ENCODE data around the gene SYCN.
A peak's percentile ranks its signal among the peaks of the same experiment; 100 is the strongest.

SYCN gene

DNA sequence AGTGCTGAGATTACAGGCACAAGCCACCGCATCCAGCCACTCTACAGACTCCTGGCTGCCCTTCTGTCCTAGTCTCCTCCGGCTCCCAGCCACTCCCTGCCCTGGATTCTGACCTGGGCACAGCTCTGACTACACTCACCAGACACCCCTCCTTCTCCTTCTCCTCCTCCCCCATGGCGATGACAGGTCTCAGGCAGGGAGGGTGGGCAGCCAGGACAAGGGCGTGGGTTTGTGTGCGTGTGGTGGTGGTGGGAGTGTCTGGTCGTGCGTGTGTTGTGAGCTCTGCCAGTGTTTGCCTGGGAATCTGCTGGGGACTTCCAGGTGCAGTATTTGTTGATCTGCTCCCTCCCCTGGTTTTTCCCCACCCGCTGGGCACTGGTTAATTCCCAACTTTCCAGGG lies 10.3 kb downstream of the SYCN start:
- no peak for DNase-seq (ENCODE audit: low read depth)

- peak; percentile 7 for DNase-seq (ENCODE audit: low read depth)
These were observed 11.2 kb downstream of the SYCN start for GRCh38 chr19:39192846-39193245.

- no peak for DNase-seq (ENCODE audit: low read depth)
These were observed 13.3 kb downstream of the SYCN start for GRCh38 chr19:39190768-39191167.

DNA sequence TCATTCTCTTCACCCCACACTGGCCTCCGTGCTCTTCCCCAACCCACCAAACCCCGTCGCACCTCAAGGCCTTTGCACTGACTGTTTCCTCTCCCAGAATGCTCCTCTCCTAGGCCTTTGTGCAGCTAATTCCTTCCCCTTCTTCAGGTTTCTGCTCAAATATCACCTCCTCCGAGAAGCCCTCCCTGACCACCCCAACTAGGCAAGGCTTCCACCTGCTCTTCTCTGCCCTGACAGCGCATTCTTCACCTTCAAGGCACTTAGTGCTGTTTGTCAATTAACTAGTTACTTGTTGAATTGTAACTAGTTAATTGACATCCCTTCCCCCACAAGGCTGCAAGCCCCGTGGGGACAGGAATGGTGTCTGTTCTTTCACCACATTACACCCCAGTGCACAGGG lies 15.1 kb downstream of the SYCN start:
- no peak for DNase-seq (ENCODE audit: low read depth)

DNA sequence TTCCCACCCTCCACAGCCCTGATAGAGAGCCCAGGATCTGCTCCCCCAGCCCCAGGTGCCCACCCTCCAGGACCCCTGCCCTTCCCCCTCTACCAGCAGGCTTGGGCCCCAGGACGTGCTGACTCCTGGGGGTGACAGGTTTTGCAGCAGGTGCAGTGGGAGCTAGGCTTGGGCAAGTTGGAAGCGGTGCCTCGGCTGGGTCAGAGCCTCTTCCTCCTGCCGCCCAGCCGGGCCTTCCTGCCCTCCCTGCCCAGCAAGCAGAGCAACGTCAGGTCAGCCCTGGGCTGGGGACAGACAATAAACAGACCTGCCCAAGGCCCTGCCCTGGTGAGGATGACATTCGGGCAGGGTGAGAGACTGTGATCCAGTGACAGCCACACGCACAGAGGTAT lies 16.5 kb downstream of the SYCN start:
- no peak for DNase-seq (ENCODE audit: low read depth)

DNA sequence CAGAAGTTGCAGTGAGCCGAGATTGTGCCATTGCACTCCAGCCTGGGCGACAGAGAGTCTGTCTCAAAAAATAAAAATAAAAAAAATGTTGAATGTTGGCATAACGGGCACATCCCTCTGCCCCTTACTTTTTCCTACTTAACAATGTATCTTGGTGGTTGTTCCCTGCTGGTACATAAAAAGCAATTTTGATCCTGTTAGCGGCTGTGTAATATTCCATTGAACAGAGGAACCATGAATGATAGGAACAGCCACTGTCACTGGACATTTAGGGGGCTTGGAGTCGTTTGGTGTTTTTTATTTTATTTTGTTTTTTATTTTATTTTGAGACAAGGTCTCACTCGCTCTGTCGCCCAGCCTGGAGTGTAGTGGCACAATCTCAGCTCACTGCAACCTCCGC lies 17.7 kb downstream of the SYCN start:
- no peak for DNase-seq (ENCODE audit: low read depth)

GRCh38 chr19:39183104-39183503 lies 21.0 kb downstream of the SYCN start:
- DNase-seq (ENCODE audit: low read depth), result no peak

GRCh38 chr19:39182174-39182505 lies 21.9 kb downstream of the SYCN start:
- no peak for DNase-seq (ENCODE audit: low read depth)

DNA sequence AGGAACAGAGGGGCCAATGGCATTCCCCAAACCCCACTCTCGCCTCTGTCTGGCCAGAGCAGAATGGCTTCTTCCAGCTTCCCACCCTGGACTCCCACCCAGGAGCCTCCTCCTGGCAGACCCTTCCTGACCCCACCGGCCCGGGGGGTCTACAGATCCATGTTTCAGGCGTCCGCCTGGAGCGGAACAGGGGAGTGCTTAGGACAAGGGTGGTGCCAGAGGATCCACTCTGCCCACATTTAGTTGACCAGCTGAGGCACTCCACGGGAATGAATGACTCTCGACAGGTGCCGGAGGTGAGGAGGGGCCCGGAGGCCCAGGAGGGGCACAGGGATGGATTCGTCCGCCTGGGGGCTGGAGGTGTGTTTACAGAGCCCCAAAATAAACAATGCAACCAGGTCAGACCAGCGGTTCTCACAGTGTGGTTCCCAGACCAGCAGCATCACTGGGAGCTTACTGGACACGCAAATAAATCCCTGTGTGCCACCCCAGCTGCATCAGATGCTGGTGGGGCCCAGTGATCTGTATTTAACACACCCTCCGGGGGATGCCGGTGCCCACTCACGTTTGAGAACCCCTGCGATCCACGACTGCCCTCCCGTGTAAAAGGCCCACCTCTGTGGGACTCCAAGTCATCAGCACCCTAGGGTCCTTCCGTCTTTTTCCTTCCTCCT lies 22.4 kb downstream of the SYCN start:
- no peak for DNase-seq (ENCODE audit: low read depth)

DNA sequence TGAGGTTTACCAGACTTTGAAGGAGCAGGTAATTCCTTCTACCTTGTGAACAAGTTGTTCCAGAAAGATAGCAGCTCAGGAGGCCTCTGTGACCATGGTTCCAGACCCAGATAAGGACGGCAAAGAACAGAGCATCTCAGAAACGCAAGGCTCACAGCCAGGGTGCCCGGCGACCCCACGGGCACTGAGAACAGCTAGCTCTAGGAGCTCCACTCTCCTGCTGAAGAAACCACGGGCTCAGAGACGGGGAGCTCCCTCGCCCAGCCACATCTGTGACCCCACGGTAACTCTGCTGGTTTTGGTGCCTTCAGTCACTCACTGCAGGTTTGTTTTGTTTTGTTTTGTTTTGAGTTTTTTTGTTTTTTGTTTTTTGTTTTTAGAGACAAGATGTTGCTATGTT lies 23.3 kb downstream of the SYCN start:
- DNase-seq (ENCODE audit: low read depth), result no peak

- no peak for DNase-seq (ENCODE audit: low read depth)
These were observed 24.3 kb downstream of the SYCN start for GRCh38 chr19:39179754-39180153.

DNA sequence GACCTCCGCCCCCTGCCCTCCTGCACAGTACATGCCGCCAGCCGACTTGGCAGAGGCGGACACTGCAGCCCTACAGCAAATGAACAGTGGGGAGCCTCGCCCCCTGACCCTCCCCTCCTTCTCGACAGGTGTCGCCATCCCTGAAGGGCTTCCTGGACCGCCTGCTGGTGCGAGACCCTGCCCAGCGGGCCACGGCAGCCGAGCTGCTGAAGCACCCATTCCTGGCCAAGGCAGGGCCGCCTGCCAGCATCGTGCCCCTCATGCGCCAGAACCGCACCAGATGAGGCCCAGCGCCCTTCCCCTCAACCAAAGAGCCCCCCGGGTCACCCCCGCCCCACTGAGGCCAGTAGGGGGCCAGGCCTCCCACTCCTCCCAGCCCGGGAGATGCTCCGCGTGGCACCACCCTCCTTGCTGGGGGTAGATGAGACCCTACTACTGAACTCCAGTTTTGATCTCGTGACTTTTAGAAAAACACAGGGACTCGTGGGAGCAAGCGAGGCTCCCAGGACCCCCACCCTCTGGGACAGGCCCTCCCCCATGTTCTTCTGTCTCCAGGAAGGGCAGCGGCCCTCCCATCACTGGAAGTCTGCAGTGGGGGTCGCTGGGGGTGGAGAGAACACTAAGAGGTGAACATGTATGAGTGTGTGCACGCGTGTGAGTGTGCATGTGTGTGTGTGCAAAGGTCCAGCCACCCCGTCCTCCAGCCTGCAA lies 25.6 kb downstream of the SYCN start:
- DNase-seq (ENCODE audit: low read depth), result no peak

DNA sequence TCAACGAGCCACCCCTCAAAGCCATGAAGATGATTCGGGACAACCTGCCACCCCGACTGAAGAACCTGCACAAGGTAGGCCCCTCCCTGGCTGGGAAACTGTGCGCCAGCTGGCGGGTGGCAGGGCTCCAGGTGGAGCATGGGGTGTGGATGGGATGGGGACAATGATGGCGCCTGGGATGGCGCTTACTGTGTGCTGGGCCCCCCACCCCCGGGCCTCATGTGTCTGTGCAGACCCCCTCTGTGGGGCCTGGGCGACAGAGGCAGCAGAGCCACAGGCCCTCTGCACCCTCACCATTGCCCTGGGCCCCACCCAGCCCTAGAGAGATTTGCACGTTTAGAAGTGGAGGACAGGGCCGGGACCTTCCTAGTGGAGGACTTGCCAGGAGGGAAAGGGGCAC lies 26.3 kb downstream of the SYCN start:
- DNase-seq (ENCODE audit: low read depth), result no peak

GRCh38 chr19:39177110-39177699 lies 26.9 kb downstream of the SYCN start:
- DNase-seq (ENCODE audit: low read depth), result no peak

DNA sequence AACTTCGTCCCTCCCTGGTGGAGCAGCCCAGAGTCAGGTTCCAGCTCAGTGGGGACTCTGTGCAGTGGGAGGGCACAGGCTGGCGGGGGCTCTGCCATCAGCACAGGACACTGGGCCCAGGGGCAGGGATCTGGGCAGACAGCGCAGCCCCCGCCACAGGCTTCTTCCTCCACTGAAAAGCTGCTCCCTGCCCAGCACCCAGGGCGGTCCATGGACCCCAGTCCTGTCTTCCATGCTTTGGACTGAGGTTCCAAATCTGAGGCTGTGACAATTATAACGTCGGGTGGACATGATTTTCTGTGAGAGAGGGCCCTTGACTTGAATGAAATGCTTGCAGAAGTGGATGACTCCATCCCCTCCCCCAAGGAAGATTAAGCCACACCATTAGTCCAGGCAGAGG lies 28.5 kb downstream of the SYCN start:
- DNase-seq (ENCODE audit: low read depth), result no peak

- no peak for DNase-seq (ENCODE audit: low read depth)
These were observed 29.2 kb downstream of the SYCN start for GRCh38 chr19:39174558-39175544.

- no peak for DNase-seq (ENCODE audit: low read depth)
These were observed 29.9 kb downstream of the SYCN start for GRCh38 chr19:39174142-39174541.

DNA sequence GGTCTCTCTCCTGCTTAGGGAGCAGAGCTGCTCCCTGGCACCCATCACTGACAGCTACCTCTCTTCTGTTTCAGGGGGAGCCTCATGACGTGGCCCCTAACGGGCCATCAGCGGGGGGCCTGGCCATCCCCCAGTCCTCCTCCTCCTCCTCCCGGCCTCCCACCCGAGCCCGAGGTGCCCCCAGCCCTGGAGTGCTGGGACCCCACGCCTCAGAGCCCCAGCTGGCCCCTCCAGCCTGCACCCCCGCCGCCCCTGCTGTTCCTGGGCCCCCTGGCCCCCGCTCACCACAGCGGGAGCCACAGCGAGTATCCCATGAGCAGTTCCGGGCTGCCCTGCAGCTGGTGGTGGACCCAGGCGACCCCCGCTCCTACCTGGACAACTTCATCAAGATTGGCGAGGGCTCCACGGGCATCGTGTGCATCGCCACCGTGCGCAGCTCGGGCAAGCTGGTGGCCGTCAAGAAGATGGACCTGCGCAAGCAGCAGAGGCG lies 30.5 kb downstream of the SYCN start:
- no peak for DNase-seq (ENCODE audit: low read depth)

DNA sequence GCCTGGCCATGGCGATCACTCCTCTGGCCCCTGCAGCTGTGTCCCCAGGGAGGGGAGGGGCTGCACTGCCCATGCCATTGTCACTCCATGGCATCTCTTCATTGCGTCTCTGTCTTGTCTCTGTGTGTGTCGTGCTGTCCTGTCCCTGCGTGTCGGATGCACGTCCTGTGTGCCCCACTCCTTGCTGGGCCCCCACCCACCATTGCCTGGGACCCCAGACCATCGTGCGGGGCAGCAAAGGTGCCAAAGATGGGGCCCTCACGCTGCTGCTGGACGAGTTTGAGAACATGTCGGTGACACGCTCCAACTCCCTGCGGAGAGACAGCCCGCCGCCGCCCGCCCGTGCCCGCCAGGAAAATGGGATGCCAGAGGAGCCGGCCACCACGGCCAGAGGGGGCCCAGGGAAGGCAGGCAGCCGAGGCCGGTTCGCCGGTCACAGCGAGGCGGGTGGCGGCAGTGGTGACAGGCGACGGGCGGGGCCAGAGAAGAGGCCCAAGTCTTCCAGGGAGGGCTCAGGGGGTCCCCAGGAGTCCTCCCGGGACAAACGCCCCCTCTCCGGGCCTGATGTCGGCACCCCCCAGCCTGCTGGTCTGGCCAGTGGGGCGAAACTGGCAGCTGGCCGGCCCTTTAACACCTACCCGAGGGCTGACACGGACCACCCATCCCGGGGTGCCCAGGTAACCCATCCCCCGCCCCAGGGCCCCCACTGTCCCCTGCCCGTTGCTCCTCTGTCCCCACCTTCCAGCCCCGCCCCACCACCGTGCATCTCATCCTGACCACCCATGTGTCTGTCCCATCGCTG lies 31.2 kb downstream of the SYCN start:
- DNase-seq (ENCODE audit: low read depth), result no peak

GRCh38 chr19:39171479-39172465 lies 32.3 kb downstream of the SYCN start:
- DNase-seq (ENCODE audit: low read depth), result no peak

All from iris pigment epithelial cell (primary cell).